D721Med (cell line): ENCODE measurements around the gene CCDC126.

Experiments used
- DNase-seq: peaks from one replicate; pipeline ENCODE4 v3.0.0; 2011; ENCODE audit warnings: low spot score; ENCODE audit not compliant: insufficient read length
- FAIRE-seq: peaks from 2 replicates; lab custom pipeline; 2011; peaks lifted over from hg19 to GRCh38; lab: Jason Lieb, UNC
- CTCF ChIP-seq: IDR thresholded peaks from 2 replicates; pipeline ENCODE4 v1.5.1; 2012; ENCODE audit warnings: mild to moderate bottlenecking, control low read depth; ENCODE audit not compliant: insufficient read depth; ENCODE audit errors: missing control alignments

Gene CCDC126

GRCh38 chr7:23658831-23659427 lies 61.7 kb downstream of the CCDC126 start:
- FAIRE-seq (no peak), DNase-seq (no peak)
- no peak for TF ChIP-seq CTCF

- no peak for DNase-seq
- FAIRE-seq = no peak
- TF ChIP-seq CTCF = no peak
Measured at GRCh38 chr7:23661385-23661784, 64.2 kb downstream of the CCDC126 start.

GRCh38 chr7:23662124-23662983 lies 65.2 kb downstream of the CCDC126 start:
- DNase-seq (no peak), FAIRE-seq (no peak)

GRCh38 chr7:23662984-23663313 lies 65.8 kb downstream of the CCDC126 start:
- DNase-seq (no peak), FAIRE-seq (no peak)
- TF ChIP-seq CTCF = no peak

More at GRCh38 chr7:23662124-23662983, 65.2 kb downstream of the CCDC126 start:
- no peak for TF ChIP-seq CTCF

- no peak for DNase-seq
- FAIRE-seq = no peak
- TF ChIP-seq CTCF = no peak
Measured at GRCh38 chr7:23664122-23664521, 66.9 kb downstream of the CCDC126 start.

GRCh38 chr7:23672033-23672432 lies 74.9 kb downstream of the CCDC126 start:
- no peak for TF ChIP-seq CTCF
- DNase-seq = no peak
- FAIRE-seq = no peak

- DNase-seq = no peak
- TF ChIP-seq CTCF = no peak
- no peak for FAIRE-seq
Measured at GRCh38 chr7:23679898-23680413, 82.8 kb downstream of the CCDC126 start, which contains the start of gene FAM221A. TSS of gene FAM221A (plus strand) at chr7:23680199. CDS start at chr7:23680219, 20 bp downstream.
